Measurements from ENCODE around the gene ZNF77.
A peak's percentile ranks its signal among the peaks of the same experiment; 100 is the strongest.
"Not testable (repeated sequence)": the region's sequence is repeated elsewhere in the genome, so short reads cannot be mapped to it uniquely, and the experiment has no call there.

ZNF77 gene

GRCh38 chr19:2969104-2969504 is 24.3 kb upstream of the ZNF77 start:
- no peak for DNase-seq

- DNase-seq: no peak
Measured at GRCh38 chr19:2967972-2968371, 23.2 kb upstream of the ZNF77 start.

GRCh38 chr19:2964874-2965273 is 20.1 kb upstream of the ZNF77 start:
- no peak for DNase-seq

- DNase-seq: not testable (repeated sequence)
Measured at GRCh38 chr19:2963631-2964030, 18.9 kb upstream of the ZNF77 start.

GRCh38 chr19:2963122-2963521 is 18.4 kb upstream of the ZNF77 start:
- no peak for DNase-seq

- DNase-seq: peak; percentile 71 to 83
Measured at GRCh38 chr19:2962018-2962670, 17.4 kb upstream of the ZNF77 start.

- no peak for DNase-seq
Measured at GRCh38 chr19:2960120-2960519, 15.3 kb upstream of the ZNF77 start.

- DNase-seq: no peak
Measured at GRCh38 chr19:2957160-2957559, 12.4 kb upstream of the ZNF77 start.

GRCh38 chr19:2952953-2953481 is 8.2 kb upstream of the ZNF77 start:
- no peak for DNase-seq

GRCh38 chr19:2950286-2951124 is 5.7 kb upstream of the ZNF77 start:
- peak; percentile 98 to 99 for DNase-seq

GRCh38 chr19:2949939-2950285 is 5.1 kb upstream of the ZNF77 start:
- DNase-seq: peak; percentile 33 to 61

- DNase-seq: no peak
Measured at GRCh38 chr19:2945575-2946184, 909 bp upstream of the ZNF77 start.

GRCh38 chr19:2944403-2944774 is 382 bp downstream of the ZNF77 start:
- DNase-seq: no peak

GRCh38 chr19:2942928-2943640 is 1.7 kb downstream of the ZNF77 start:
- DNase-seq: no peak

GRCh38 chr19:2935863-2936262 is 8.9 kb downstream of the ZNF77 start:
- DNase-seq: not testable (repeated sequence)

- DNase-seq: no peak
Measured at GRCh38 chr19:2933490-2933910, 11.3 kb downstream of the ZNF77 start.

GRCh38 chr19:2927032-2927430 is 17.7 kb downstream of the ZNF77 start:
- no peak for DNase-seq

GRCh38 chr19:2926341-2927031 is 18.3 kb downstream of the ZNF77 start:
- DNase-seq: no peak

- no peak for DNase-seq
Measured at GRCh38 chr19:2923510-2923909, 21.3 kb downstream of the ZNF77 start.

- DNase-seq: no peak
Measured at GRCh38 chr19:2922987-2923386, 21.8 kb downstream of the ZNF77 start.

- no peak for DNase-seq
Measured at GRCh38 chr19:2917275-2918184, 27.2 kb downstream of the ZNF77 start.
